ENCODE measurements around the gene DBP.

Gene DBP

DNA sequence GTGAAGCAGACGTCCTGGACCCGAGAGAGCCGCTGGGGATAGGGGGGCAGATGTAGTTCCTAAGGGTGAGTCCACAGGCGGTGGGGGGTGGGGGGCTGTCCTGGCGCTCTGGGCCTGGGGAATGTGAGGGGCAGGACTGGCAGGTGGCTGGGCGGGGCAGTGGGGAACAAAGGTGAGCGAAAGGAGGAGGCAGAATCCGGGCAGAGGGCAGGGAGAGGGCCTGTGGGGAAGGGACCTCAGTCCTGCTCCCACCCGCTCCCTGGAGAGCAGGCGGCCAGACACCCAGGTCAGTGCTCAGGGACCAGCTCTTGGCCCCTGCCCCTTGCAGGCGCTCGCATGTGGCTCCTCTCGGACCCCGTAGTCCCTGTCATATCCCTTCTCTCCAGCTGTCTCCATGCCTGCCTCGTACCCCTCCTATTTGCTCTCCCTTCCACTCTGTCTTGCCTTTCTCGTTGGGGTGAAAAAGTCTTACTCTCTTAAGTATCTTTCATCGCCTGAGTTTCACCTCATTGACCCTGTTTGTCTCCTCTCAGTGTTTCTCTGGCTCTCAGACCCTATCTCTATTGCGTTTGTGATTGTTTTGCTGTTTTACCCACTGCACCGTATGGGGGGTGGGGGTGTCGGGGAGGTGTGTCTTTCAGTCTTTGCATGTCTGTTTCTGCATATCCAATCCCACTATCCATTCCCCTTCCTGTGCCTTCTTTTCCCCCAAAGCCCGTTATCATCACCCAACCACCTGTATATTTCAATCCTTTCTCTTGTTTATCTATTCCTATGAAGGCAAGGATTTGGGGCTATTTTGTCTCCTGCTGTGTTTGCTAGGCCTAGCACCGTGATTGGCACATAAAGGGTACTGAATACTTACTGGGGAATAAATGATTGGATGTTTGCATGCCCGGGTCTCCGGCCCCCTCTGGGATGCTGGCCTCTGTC lies 12.1 kb downstream of the DBP start:
- no peak for DNase-seq

- DNase-seq = peak; percentile 98
These were observed 13.0 kb downstream of the DBP start for GRCh38 chr19:48624067-48624594.

DNA sequence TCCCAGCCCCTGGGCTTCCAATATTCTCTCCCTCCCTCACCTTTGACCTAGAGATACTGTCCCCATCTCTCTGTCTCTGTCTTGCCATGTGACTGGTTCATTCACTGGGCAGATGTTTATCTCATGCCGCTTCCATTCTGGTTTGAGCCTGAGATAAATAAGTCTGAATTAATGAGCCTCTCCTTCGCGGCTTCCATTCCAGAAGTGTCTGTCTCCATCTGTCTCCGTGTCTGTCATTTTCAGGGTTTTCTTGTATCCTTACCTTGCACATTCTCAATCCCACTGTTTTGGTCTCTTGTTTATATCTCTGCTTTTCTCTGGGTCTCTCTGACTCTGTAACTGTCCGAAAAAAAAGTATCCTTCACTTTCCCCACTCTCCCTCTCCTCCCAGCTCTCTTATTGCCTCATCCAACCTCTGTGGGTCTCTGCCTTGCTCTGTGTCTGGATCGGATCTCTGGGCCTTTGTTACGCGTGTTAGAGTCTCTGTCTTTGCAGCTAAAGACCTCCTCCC lies 13.6 kb downstream of the DBP start:
- no peak for DNase-seq

DNA sequence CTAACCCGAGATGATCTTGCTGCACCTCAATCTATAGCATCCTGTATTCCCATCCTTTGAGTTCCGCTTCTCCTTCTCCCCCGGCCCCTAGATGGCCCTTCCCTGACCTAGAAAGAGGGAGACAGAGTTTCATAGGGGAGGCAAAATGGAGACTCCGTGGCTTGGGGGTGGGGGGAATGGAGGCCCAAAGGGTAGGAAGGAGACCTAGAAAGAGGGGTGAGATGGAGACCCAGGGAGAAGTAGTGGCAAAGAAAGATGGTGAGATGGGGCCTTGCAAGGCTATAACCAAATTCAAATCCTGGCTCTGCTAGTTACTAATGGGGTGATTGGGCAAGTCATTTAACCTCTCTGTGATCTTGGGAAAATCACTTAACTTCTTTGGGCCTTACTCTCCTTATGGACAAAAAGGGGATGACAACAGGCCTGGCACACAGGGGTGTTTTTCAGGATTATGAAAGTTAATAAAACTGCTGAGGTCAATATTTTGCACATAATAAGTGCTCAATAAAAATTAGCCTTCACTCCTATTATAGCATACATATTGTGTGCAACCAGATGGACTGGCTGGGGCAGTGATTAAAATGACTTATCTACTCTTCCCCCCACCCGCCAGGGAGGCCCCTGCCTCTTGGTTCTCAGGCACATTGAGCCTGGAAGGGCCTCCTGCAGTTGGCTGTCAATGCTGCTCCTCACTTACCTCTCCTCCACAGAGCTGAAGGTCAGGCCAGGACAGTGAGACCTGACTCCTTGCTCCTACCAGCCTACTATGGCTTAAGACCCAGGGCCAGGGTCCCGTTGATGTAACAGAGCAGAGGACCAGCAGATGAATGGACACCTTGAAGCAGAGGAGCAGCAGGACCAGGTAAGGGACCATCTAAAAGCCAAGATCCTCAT lies 17.2 kb downstream of the DBP start:
- no peak for DNase-seq

GRCh38 chr19:48618916-48619691 lies 18.1 kb downstream of the DBP start, which contains the start of the genes RPL18 and SPHK2:
TSS of gene RPL18 (minus strand) at chr19:48619178. CDS start at chr19:48619143, 35 bp downstream.
TSS of gene SPHK2 (plus strand) at chr19:48619506. CDS start at chr19:48620515, 1,009 bp downstream.
- peak; percentile 96 for DNase-seq

DNA sequence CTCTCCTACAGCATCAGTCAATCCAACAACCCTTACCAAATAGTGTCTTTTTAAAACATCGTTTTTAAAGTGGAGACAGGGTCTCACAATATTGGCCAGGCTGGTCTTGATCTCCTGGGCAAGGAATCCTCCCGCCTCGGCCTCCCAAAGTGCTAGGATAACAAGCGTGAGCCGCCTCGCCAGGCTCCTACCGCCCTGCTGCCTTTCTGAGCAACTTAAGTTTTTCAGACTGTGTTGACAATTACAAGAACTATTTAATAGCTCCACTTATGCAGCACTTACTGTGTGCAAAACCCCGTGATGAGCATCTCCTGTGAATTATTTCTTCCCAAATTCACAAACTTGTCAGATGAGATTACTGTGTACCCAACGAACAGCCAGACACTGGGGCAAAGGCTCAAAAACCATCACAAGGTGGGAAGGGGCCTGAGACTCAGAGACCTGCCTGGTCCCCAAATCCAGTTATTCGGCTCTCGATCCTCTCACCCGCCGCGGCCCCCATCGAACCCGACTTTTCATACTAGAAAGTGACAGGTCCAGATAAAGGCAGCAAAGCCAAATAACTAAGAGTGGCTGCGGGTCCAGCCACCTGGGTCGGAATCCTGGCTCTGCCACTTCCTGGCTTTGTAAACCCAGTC lies 18.8 kb downstream of the DBP start:
- no peak for DNase-seq

DNA sequence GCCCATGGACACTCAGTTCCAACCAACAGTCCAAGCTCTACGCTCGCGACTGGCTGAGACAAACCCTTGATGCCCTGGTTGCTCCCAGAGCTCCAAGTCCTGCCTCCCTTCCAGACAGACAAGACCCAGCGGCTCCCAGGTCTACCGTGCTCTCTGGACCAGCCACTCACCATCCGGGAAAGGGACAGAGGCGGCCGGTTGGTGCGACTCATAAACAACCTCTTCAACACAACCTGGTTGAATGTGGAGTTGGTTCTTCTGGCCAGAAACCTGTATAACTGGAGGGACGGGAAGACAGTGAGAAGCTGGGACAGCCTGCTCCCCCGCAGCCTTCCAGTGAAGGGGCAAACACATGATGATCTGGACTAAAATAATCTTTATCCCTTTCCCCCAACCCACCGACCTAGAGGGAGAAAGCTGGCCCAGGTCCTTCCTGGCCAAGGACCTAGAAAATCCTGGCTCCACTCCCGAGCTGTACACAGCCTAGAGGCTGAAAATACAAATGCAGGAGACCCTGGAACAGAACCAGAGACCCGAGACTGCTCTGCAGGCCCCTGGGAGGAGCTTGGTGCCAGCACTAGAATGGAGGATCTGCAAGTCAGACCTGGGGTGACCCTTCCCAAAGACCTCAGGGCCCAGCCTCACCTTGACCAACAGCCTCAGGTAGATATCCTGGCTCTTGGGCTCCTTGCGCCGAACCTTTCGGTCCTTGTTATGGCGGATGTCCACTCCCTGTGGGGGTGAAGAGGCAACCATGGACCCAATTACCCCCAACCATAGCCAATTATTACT lies 19.8 kb downstream of the DBP start:
- no peak for DNase-seq

GRCh38 chr19:48616491-48617056 lies 20.6 kb downstream of the DBP start:
- no peak for DNase-seq

DNA sequence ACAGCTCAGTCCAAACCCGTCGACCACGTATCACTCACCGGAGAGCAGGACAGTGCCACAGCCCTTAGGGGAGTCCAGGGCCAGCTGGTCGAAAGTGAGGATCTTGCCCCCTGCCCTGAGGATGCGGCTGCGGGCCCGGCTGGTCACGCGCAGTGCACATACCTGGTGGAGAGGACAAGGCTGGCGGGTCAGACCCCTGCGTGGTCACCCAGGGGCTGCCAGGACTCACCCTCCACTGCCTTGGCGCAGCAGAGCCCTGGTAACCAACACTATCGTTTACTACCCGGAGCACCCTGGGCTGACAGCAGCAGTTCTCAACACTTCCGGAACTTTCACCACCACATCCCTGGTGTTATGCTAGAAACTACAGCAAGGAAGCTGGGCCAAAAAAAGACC lies 21.1 kb downstream of the DBP start:
- no peak for DNase-seq

DNA sequence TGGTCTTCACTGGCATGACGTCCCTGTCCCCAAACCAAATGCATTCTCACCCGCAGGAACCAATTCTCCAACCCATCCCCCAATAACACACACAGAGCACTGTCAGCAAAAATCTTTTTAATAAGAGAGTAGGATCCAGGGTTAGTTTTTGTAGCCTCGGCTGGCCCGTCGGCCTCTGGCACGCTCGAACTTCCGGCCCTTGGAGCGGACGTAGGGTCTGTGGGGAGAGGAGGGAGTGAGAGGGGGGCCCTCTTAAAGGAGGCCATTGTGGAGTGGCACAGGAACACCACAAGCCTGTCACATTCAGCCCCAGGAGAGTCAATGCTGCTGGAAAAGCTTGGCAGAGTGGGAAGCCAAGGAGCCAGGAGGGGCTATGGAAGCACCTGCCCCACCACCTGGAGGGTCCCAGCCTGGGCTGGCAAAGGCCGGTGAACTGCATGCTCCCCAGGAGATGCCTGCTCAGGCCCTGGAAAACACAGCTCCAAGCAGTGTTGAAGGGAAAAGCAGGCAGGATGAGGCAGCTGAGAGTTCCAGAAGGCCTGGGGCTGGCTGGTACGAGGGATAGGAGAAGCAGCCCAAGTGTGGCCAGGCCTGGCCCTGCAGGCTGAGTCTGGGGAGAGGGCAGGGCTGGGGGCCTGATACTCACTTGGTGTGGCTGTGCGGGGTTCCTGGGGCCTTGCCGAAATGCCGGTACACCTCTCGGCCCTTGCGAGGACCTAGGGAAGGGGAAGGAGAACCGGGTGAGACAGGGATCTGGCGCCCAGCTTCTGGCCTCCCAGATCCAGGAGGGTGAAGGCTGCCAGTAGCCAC lies 21.7 kb downstream of the DBP start:
- no peak for DNase-seq

DNA sequence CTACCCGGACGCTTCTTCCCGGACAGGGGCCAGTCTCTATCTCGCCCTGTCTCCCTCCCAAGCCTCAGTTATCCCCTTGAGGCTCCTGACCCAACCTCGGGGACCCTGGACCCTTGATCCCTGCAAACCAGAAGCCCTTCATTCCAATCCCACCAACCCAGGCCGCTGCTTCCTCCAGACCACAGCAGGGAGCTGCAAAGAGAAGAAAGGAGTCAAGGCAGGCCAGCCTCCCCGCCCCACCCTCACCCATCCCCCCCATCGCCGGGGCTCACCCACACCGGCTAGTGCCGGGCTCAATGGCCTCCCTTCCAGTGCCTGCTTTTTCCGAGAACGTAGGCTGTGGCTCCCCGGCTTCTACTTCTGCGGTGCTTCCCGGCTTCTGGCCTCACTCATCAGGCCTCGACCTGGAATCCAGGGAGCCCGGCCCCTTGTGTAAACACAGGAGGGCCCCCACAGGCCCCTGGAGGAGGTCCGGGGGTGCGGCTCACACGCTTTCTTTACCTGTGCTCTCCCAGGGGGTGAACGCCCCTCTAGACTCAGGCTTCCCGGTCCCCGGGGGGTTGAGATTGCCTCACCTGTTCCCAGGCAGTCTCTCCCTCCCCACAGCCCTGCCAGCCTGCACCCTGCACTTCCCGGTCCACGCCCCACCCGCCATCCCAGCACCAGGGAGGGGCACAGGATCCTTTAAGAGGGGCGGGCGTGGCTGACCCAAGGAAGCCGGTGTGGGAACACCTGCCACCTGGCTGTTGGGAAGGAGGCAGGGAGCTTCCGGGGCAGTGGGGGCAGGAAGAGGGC lies 22.5 kb downstream of the DBP start, which contains the start of gene FAM83E:
Gene FAM83E, minus strand, starts transcription at position 641 of the 795 bp plus-strand sequence. CDS start 1,704 bp downstream, outside the sequence.
- peak; percentile 15 for DNase-seq

GRCh38 chr19:48613852-48614435 lies 23.2 kb downstream of the DBP start:
- DNase-seq = peak; percentile 19

GRCh38 chr19:48613024-48613851 lies 23.9 kb downstream of the DBP start:
- DNase-seq = no peak

DNA sequence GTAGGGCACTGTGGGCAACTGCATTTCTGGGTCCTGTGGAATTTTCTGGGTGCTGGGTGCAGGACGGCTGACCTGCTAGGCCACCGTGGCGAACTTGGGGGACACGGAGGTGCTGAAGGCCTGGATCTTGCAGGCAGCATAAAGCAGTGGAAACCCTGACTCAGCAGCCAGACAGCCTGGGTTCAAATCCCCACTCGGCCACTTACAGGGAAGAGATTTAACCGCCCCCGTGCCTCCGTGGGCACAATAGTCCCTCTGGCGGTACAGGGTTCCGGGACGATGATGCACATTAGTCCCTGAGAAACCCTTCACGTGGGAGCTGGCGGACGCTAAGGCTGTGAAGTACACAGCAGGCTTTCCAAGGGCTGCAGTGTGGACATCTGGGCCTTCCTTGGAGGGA lies 25.3 kb downstream of the DBP start:
- no peak for DNase-seq

GRCh38 chr19:48609571-48610108 lies 27.5 kb downstream of the DBP start:
- no peak for DNase-seq

GRCh38 chr19:48608798-48609263 lies 28.3 kb downstream of the DBP start:
- DNase-seq = peak; percentile 58

DNA sequence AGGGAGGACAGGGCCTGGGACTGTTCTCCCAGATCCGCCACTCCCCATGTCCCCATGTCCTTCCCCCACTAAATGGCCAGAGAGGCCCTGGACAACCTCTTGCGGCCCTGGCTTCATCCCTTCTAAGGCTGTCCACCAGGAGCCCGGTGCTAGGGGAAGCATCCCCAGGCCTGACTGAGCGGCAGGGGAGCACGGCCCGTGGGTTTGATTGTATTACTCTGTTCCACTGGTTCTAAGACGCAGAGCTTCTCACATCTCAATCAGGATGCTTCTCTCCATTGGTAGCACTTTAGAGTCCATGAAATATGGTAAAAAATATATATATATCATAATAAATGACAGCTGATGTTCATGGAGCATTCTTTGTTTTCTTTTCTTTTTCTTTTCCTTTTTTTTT lies 29.8 kb downstream of the DBP start:
- no peak for DNase-seq
